Upper lobe of right lung (tissue), 1 donor: Measurements from ENCODE around the gene NRARP. TPM values are rescaled to one million over a fixed set of nuclear protein-coding genes. Genes with fewer than 3 reads are reported as not detected.

Source experiments
- ATAC-seq: fragments of 200-7000 bp; cut with Tn5 transposase; one replicate; pipeline ENCODE4 v1.9.1; 2020; ENCODE audit warnings: mild to moderate bottlenecking, moderate library complexity
- DNase-seq: peaks from one replicate; pipeline ENCODE4 v3.0.0-alpha.2; 2020
- H3K27ac ChIP-seq: fragments of 200-600 bp; one replicate; pipeline ENCODE4 v1.8.0; 2022
- H3K27me3 ChIP-seq: fragments of 200-600 bp; one replicate; pipeline ENCODE4 v1.8.0; 2022; ENCODE audit warnings: mild to moderate bottlenecking
- H3K36me3 ChIP-seq: fragments of 200-600 bp; one replicate; pipeline ENCODE4 v1.8.0; 2022
- H3K4me1 ChIP-seq: fragments of 200-600 bp; one replicate; pipeline ENCODE4 v1.8.0; 2022
- H3K4me3 ChIP-seq: fragments of 200-600 bp; one replicate; pipeline ENCODE4 v1.8.0; 2022; ENCODE audit warnings: mild to moderate bottlenecking
- H3K9me3 ChIP-seq: fragments of 200-600 bp; one replicate; pipeline ENCODE4 v1.8.0; 2022
- intact Hi-C: fragments of 100-400 bp; cut with DNase I; formaldehyde crosslinking; loops from one replicate; pipeline ENCODE4 v1.11.0; 2022
- total RNA-seq: library from RNA; stranded (reverse); fragmentation: NEBNext Ultra II Directional; extraction: Animal tissue kit (Norgen Biotek cat#: 25700); gene quantifications from one replicate; pipeline ENCODE4 v1.2.1, GENCODE V29; 2021
- TF ChIP-seq, protein P1 (sequence below): fragments of 200-600 bp; IDR thresholded peaks from one replicate; pipeline ENCODE4 v1.8.0; 2022; ENCODE audit warnings: antibody characterized with exemption
- donor health status: DM: no; HTN: yes; CAD: no; lungs with severe emphysema.

NRARP gene
- total RNA-seq, 1 donor from 2014 or later = 21.5 TPM

DNA sequence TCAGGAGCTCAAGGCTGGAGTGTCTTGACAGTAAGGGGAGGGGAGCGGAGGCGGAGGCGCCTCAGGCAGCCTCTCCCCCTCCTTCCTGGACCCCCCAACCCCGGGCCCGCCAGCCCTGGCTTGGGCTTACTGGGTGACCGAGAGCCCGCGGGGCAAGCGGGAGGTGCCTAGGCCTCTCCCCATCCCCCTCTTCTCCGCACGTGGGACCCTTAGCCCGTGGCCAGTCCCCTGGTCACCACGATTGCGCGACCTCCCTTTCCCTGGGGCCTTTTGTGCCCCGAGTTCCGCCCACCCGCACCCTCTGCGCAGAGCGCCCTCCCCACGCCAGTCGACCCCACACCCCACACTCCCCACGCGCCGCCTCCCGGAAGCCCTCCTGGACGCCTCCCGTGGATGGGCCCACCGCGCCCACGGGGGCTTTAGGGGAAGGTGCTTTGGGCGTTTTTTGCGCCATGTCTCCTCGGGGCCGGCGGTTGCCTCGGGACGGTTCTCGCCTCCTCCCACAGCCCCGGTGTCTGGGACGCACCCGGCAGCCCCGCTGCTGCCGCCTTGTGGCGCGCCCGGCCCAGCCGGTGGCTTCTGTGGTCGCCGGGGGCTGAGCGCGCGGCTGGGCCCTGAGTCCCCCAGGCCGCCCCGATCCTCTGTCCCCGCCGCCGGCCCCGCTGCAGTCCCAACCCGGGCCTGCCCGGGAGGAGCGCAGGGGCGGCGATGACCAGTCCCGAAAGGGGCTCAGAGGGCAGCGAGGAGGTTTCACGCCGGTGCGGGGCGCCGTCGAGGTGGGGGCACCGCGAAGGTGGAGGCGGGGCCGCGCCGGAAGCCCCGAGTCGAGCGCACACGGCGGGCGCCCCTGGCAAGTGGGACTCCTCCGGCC is 21.4 kb downstream of the NRARP start:
- H3K36me3 ChIP-seq = peaks cover 44% of the 10 kb centered on the region
- H3K4me3 ChIP-seq = no peak overlapping the region
- no peak overlapping the region for H3K27ac ChIP-seq
- peaks cover 18% of the 10 kb centered on the region for H3K4me1 ChIP-seq
- TF ChIP-seq, protein P1, sequence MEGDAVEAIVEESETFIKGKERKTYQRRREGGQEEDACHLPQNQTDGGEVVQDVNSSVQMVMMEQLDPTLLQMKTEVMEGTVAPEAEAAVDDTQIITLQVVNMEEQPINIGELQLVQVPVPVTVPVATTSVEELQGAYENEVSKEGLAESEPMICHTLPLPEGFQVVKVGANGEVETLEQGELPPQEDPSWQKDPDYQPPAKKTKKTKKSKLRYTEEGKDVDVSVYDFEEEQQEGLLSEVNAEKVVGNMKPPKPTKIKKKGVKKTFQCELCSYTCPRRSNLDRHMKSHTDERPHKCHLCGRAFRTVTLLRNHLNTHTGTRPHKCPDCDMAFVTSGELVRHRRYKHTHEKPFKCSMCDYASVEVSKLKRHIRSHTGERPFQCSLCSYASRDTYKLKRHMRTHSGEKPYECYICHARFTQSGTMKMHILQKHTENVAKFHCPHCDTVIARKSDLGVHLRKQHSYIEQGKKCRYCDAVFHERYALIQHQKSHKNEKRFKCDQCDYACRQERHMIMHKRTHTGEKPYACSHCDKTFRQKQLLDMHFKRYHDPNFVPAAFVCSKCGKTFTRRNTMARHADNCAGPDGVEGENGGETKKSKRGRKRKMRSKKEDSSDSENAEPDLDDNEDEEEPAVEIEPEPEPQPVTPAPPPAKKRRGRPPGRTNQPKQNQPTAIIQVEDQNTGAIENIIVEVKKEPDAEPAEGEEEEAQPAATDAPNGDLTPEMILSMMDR = no peak
- intact Hi-C loops = loop anchor here (10.0 kb wide), 1 partner anchor 244 kb away; no protein-coding TSS in a partner anchor
- peak; percentile 66 for DNase-seq
- H3K27me3 ChIP-seq = no peaks in the 10 kb centered on the region
- no peaks in the 10 kb centered on the region for H3K9me3 ChIP-seq
- no peak for ATAC-seq

- TF ChIP-seq, protein P1 = no peak
- DNase-seq (peak; percentile 66), ATAC-seq (no peak)
- intact Hi-C loops = loop anchor here (10.0 kb wide), 1 partner anchor 245 kb away; no protein-coding TSS in a partner anchor
- H3K4me3 ChIP-seq = no peak overlapping the region
- no peaks in the 10 kb centered on the region for H3K9me3 ChIP-seq
- H3K4me1 ChIP-seq = peaks cover 26% of the 10 kb centered on the region
- peaks cover 44% of the 10 kb centered on the region for H3K36me3 ChIP-seq
- H3K27ac ChIP-seq = no peak overlapping the region
- no peaks in the 10 kb centered on the region for H3K27me3 ChIP-seq
Measured at GRCh38 chr9:137279741-137280473, 22.2 kb downstream of the NRARP start.

DNA sequence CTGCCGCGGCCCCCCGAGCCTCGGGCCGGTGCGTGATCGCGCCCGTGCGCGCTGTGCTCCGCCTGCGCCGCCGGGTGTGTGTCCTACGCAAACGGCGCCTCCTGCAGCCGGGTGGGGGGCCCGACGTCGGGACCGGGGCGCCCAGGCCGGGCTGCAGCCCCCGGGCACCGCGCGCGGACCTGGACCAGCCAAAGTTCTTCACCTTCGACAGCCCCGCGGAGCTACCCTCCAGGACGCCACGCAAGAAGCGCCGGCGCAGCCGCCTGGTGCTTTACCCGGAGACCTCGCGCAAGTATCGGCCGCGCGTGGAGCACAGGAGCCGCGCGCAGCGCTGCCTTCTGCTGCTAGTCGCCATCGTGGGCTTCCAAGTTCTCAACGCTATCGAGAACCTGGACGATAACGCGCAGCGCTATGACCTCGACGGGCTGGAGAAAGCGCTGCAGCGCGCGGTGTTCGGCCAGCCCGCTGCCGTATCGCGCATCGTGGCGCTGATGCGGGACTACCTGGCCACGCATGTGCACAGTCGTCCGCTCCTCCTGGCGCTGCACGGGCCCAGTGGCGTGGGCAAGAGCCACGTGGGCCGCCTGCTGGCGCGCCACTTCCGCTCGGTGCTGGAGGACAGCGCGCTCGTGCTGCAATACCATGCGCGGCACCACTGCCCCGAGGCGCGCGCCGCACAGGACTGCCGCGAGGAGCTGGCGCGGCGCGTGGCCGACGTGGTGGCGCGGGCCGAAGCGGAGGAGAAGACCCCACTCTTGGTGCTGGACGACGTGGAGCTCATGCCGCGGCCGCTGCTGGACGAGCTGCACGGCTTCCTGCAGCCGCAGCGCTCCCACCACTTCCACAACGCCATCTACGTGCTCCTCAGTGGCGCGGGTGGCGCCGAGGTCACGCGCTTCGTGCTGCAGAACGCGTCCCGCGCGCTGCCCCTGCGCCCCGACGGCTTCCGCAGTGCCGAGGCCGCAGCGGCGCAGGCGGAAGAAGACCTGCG is 23.1 kb downstream of the NRARP start:
- peaks cover 31% of the 10 kb centered on the region for H3K4me1 ChIP-seq
- intact Hi-C loops = no loop called here
- H3K9me3 ChIP-seq = no peaks in the 10 kb centered on the region
- ATAC-seq (no peak), DNase-seq (peak; percentile 66)
- H3K36me3 ChIP-seq = peaks cover 43% of the 10 kb centered on the region
- H3K27ac ChIP-seq = peak overlapping the region; percentile 95
- TF ChIP-seq, protein P1 = no peak
- H3K4me3 ChIP-seq = peak overlapping the region; percentile 77
- no peaks in the 10 kb centered on the region for H3K27me3 ChIP-seq

GRCh38 chr9:137278061-137278701 is 23.9 kb downstream of the NRARP start:
- peaks cover 34% of the 10 kb centered on the region for H3K4me1 ChIP-seq
- no peaks in the 10 kb centered on the region for H3K9me3 ChIP-seq
- peak; percentile 2 for ATAC-seq
- no peaks in the 10 kb centered on the region for H3K27me3 ChIP-seq
- intact Hi-C loops = no loop called here
- TF ChIP-seq, protein P1 = no peak
- peaks cover 37% of the 10 kb centered on the region for H3K36me3 ChIP-seq
- peak overlapping the region; percentile 77 for H3K4me3 ChIP-seq
- peak; percentile 80 for DNase-seq
- H3K27ac ChIP-seq = peak overlapping the region; percentile 95
